Brain microvascular endothelial cell (primary cell): Measurements from ENCODE around the gene CDK14.

Source experiments
- DNase-seq: peaks from one replicate; pipeline ENCODE4 v3.0.0-alpha.2; 2020
- H3K27ac ChIP-seq: fragments of 250-450 bp; sonication (Bioruptor Pico); 2 replicates; pipeline ENCODE4 v1.5.1; 2020; ENCODE audit warnings: mild to moderate bottlenecking, moderate library complexity
- H3K27me3 ChIP-seq: fragments of 250-450 bp; sonication (Bioruptor Pico); replicated peaks from 2 replicates; pipeline ENCODE4 v1.5.1; 2020; ENCODE audit warnings: mild to moderate bottlenecking
- H3K36me3 ChIP-seq: fragments of 250-450 bp; sonication (Bioruptor Pico); replicated peaks from 2 replicates; pipeline ENCODE4 v1.5.1; 2020; ENCODE audit warnings: mild to moderate bottlenecking
- H3K4me3 ChIP-seq: 2 replicates; pipeline ENCODE4 v1.5.1; 2011; ENCODE audit warnings: low read depth, mild to moderate bottlenecking, control low read depth, low read length, moderate library complexity
- in situ Hi-C: cut with HindIII; loops from 2 replicates; pipeline ENCODE4 v1.10.0; 2017; ENCODE audit warnings: low sequenced_read_pairs, low pct_ligation_motif_present
- TF ChIP-seq, protein P1 (sequence below): IDR thresholded peaks from 2 replicates; pipeline ENCODE4 v1.5.1; 2011; ENCODE audit warnings: low read depth, mild to moderate bottlenecking, moderate library complexity, low read length, control low read depth, inconsistent platforms; ENCODE audit errors: missing control alignments

CDK14 gene

DNA sequence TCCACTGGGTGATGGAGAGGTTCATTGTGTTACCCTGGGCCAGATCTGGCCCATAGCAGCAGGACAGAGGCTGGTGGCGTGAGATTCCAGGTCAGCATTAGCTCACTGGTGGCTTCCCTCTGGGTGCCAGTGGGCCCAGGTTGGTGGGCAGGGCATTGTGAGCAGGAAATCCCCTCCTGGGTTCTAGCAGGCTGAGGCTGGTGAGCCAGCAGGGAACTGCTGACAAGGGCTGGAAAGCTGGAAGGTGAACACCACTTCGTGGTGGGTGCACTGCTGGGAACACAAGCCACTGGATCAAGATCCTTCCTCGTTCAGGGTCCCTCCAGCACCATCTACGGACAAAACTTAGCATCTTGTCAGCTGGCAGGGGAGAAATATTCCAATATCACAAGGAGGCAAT lies 408.9 kb downstream of the CDK14 start:
- H3K4me3 ChIP-seq = no peak overlapping the region

DNA sequence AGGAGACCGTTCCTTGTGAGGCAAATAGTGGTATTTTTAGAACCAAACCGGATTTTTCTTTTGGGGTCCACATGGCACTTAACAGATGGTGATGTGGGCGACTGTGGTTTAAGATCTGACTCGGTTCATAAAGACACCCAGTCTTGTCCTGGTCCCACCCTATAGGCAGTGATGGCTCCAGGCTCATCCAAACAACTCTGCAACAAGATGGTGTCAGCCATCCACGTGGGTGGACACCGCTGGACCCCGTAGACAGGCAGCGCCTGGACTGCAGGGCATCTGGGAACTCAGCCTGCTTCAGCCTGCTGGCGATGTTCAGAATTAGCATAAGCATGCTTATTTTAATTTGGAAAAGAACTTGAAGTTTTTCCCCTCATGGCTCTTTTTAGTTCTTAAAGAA lies 409.7 kb downstream of the CDK14 start:
- Histone ChIP-seq H3K27ac (no peak overlapping the region), H3K4me3 (no peak overlapping the region), H3K27me3 (no peaks in the 10 kb centered on the region), H3K36me3 (no peaks in the 10 kb centered on the region)
- DNase-seq = no peak
- in situ Hi-C loops = no loop called here
- TF ChIP-seq, protein P1, sequence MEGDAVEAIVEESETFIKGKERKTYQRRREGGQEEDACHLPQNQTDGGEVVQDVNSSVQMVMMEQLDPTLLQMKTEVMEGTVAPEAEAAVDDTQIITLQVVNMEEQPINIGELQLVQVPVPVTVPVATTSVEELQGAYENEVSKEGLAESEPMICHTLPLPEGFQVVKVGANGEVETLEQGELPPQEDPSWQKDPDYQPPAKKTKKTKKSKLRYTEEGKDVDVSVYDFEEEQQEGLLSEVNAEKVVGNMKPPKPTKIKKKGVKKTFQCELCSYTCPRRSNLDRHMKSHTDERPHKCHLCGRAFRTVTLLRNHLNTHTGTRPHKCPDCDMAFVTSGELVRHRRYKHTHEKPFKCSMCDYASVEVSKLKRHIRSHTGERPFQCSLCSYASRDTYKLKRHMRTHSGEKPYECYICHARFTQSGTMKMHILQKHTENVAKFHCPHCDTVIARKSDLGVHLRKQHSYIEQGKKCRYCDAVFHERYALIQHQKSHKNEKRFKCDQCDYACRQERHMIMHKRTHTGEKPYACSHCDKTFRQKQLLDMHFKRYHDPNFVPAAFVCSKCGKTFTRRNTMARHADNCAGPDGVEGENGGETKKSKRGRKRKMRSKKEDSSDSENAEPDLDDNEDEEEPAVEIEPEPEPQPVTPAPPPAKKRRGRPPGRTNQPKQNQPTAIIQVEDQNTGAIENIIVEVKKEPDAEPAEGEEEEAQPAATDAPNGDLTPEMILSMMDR = no peak

More for the DNA sequence above, 408.9 kb downstream of the CDK14 start:
- no peak for DNase-seq
- in situ Hi-C loops = no loop called here
- Histone ChIP-seq H3K36me3 (no peaks in the 10 kb centered on the region), H3K27ac (no peak overlapping the region), H3K27me3 (no peaks in the 10 kb centered on the region)
- TF ChIP-seq, protein P1 = no peak

DNA sequence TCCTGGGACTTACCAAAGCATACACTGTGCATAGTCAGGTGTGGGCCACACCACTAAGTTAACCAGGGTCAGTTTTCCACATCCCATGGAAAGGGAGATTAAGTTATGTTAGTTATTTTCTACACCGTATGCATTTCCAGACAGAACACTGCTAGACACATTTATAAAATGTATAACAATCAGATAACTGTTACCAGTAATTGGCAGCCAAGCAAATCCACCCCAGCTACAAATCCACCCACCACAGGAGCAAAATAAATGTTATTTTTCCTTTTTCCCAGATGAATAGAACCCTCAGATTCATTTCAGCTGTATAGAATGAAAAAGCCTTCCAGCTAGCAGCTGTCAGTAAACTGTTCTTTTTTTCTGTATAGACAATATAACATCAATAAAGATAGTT lies 411.2 kb downstream of the CDK14 start:
- in situ Hi-C loops = no loop called here
- Histone ChIP-seq H3K4me3 (no peak overlapping the region), H3K36me3 (no peaks in the 10 kb centered on the region), H3K27me3 (no peaks in the 10 kb centered on the region), H3K27ac (no peak overlapping the region)
- TF ChIP-seq, protein P1 = no peak
- DNase-seq = no peak

DNA sequence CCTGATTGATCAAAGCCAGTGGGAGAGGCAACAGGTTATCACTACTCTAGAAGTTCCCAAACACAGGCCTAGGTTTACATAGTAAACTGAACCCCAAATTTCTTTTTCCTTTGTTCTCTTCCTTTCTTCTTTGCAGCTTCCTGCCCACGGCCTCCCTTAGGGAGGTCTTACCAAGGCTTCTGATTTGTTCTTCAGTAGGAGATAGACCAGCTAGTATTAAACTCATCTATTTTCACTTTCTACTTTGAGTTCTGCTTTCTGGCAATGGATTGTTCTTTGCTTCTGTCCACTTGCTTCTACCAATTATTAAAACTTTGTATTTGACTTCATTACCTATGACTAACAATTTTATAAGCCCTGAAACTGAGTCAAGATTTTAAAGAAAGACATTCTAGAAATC lies 417.0 kb downstream of the CDK14 start:
- Histone ChIP-seq H3K27me3 (no peaks in the 10 kb centered on the region), H3K27ac (no peak overlapping the region), H3K4me3 (no peak overlapping the region), H3K36me3 (no peaks in the 10 kb centered on the region)
- TF ChIP-seq, protein P1 = no peak
- DNase-seq = no peak
- in situ Hi-C loops = no loop called here

DNA sequence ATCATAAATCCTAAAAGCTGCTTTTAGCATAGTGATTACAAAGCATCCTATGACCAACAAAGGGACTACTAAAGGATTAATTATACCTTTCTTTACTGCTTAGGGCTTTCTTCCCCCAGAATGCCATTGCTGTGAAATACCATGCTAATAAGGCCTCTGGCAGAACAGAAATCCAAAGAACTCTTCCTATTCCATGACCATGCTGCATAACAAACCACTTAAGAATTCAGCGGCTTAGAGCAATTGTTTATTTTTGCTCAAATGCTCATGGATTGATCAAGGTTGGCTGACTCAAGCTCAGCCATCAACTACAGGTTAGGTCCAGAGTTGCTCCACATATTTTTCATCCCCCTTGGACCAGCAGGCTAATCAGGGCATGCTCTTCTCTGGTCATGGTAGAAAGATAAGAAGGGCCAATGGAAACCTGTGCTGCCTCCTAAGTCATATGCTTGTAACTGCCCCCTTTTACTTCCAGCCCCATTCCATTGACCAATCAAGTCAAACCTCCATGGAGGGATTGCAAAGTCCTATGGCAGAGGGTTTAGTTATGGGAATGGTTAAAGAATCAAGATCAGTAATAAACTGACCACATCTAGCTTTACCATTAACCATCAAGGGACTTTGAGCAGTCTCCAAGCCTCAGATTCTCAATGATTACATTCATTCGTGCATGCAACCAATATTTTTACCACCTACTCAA lies 423.7 kb downstream of the CDK14 start:
- H3K4me3 ChIP-seq = no peak overlapping the region
- H3K27ac ChIP-seq = no peak overlapping the region
- H3K27me3 ChIP-seq = no peaks in the 10 kb centered on the region
- in situ Hi-C loops = no loop called here
- TF ChIP-seq, protein P1 = no peak
- H3K36me3 ChIP-seq = no peaks in the 10 kb centered on the region
- DNase-seq = no peak
